Calu3 (cell line): Measurements from ENCODE around the gene CCDC18. TPM values are rescaled to one million over a fixed set of nuclear protein-coding genes. Genes with fewer than 3 reads are reported as not detected.
"Not testable (repeated sequence)": the region's sequence is repeated elsewhere in the genome, so short reads cannot be mapped to it uniquely, and the experiment has no call there.

Source experiments
- BruUV-seq: library from RNA; stranded (reverse); fragments of 400-500 nt; replicated peaks from 2 replicates; lab custom pipeline; 2021; lab: Mats Ljungman, UMichigan
- CTCF ChIA-PET: fragments of 300-600 bp; sonication (Branson Sonifier 250); formaldehyde crosslinking; loops from one replicate; lab custom pipeline; 2022; ENCODE audit warnings: antibody characterized with exemption; lab: Charles Lee
- DNase-seq: peaks from one replicate; pipeline ENCODE4 v3.0.0; 2022
- H3K27ac Mint-ChIP-seq: one replicate; pipeline ENCODE4 v1.8.0; 2022; ENCODE audit warnings: mixed read lengths; ENCODE audit not compliant: unreplicated experiment
- H3K27me3 Mint-ChIP-seq: one replicate; pipeline ENCODE4 v1.8.0; 2022; ENCODE audit warnings: mixed read lengths; ENCODE audit not compliant: unreplicated experiment
- H3K36me3 Mint-ChIP-seq: one replicate; pipeline ENCODE4 v1.8.0; 2022; ENCODE audit warnings: mild to moderate bottlenecking, moderate library complexity, mixed read lengths; ENCODE audit not compliant: insufficient read depth, unreplicated experiment
- H3K4me1 Mint-ChIP-seq: one replicate; pipeline ENCODE4 v1.8.0; 2022; ENCODE audit warnings: mild to moderate bottlenecking, low read depth, mixed read lengths; ENCODE audit not compliant: unreplicated experiment
- H3K4me3 Mint-ChIP-seq: one replicate; pipeline ENCODE4 v1.8.0; 2022; ENCODE audit warnings: mild to moderate bottlenecking, low read depth, moderate library complexity, mixed read lengths; ENCODE audit not compliant: unreplicated experiment
- H3K9me3 Mint-ChIP-seq: one replicate; pipeline ENCODE4 v1.8.0; 2022; ENCODE audit warnings: low read depth, mixed read lengths; ENCODE audit not compliant: unreplicated experiment
- intact Hi-C: fragments of 100-400 bp; cut with micrococcal nuclease; formaldehyde crosslinking; loops from one replicate; pipeline ENCODE4 v1.10.0; 2022; ENCODE audit not compliant: unreplicated experiment
- total RNA-seq: library from RNA; stranded (reverse); gene quantifications from 2 replicates; pipeline ENCODE4 v1.2.3, GENCODE V29; 2022
- TF ChIP-seq, protein P1 (sequence below): fragments of 200-600 bp; IDR thresholded peaks from one replicate; pipeline ENCODE4 v1.8.0; 2022; ENCODE audit warnings: antibody characterized with exemption; ENCODE audit not compliant: unreplicated experiment

Gene CCDC18
- total RNA-seq, 1 experiment from 2014 or later: 22.7 TPM

DNA sequence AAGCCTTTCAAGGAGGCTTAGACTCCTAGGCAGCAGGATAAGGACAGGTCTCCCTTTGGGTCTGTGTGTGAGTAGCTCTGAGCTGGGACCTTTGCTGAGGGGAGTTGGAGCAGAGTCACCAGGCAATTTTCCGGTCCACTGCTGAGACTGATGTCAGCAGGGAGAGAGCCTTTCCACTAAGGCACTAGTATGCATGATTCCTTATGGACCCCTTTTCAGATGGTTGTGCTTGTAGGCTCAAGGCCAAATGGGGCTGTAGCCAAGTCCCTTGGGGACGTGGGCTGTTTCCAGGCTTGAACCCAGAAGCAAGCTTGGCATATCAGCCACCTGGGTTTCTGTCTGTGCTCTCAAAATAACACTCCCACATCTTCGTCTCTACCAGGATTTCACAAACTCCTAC, 73.0 kb downstream of the CCDC18 start:
- no peaks in the 10 kb centered on the region for H3K9me3 Mint-ChIP-seq

DNA sequence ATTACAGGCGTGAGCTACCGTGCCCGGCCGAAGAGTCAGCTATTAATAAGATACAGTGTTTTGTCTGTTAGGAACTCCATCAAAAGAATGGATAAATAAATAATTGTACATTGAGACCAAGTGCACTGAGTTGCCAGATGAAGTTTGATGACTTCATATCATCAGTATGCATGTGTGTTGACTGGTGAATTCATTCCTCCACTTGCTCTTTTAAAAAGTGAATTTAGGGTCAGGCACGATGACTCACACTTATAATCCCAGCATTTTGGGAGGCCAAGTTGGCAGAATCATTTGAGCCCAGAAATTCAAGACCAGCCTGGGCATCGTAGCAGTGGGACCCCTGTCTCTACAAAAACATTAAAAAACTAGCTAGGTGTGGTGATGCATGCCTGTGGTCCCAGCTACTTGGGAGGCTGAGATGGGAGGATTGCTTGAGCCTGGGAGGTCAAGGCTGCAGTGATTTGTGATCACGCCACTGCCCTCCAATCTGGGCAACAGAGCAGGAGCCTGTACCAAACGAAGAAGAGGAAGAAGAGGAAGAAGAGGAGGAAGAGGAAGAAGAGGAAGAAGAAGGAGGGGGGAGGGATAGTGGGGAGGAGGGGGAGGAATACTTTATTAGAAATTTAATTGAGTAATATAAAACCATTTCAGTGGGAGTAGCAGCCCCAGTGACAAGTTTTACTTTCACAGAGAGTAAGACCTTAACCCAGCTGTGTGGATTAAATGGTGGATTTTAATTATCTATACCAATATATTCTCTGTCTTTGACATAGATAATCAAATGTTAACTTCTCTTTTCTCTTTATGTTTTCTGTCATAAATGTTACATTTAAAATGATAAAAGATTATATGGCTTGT, 74.9 kb downstream of the CCDC18 start:
- TF ChIP-seq, protein P1, sequence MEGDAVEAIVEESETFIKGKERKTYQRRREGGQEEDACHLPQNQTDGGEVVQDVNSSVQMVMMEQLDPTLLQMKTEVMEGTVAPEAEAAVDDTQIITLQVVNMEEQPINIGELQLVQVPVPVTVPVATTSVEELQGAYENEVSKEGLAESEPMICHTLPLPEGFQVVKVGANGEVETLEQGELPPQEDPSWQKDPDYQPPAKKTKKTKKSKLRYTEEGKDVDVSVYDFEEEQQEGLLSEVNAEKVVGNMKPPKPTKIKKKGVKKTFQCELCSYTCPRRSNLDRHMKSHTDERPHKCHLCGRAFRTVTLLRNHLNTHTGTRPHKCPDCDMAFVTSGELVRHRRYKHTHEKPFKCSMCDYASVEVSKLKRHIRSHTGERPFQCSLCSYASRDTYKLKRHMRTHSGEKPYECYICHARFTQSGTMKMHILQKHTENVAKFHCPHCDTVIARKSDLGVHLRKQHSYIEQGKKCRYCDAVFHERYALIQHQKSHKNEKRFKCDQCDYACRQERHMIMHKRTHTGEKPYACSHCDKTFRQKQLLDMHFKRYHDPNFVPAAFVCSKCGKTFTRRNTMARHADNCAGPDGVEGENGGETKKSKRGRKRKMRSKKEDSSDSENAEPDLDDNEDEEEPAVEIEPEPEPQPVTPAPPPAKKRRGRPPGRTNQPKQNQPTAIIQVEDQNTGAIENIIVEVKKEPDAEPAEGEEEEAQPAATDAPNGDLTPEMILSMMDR: no peak
- Mint-ChIP-seq H3K4me1 (peaks cover 8% of the 10 kb centered on the region), H3K9me3 (no peaks in the 10 kb centered on the region), H3K27me3 (no peaks in the 10 kb centered on the region), H3K4me3 (no peak overlapping the region), H3K27ac (no peak overlapping the region), H3K36me3 (no peaks in the 10 kb centered on the region)
- no peak for DNase-seq
- intact Hi-C loops: no loop called here
- CTCF ChIA-PET: no interaction called here
- BruUV-seq: no TSS peak

More for the DNA sequence above, 73.0 kb downstream of the CCDC18 start:
- TF ChIP-seq, protein P1: no peak
- H3K4me1 Mint-ChIP-seq: peaks cover 8% of the 10 kb centered on the region
- no peaks in the 10 kb centered on the region for H3K27me3 Mint-ChIP-seq
- DNase-seq: no peak
- no peaks in the 10 kb centered on the region for H3K36me3 Mint-ChIP-seq
- intact Hi-C loops: no loop called here
- CTCF ChIA-PET: no interaction called here
- BruUV-seq: no TSS peak
- H3K4me3 Mint-ChIP-seq: no peak overlapping the region
- no peak overlapping the region for H3K27ac Mint-ChIP-seq

DNA sequence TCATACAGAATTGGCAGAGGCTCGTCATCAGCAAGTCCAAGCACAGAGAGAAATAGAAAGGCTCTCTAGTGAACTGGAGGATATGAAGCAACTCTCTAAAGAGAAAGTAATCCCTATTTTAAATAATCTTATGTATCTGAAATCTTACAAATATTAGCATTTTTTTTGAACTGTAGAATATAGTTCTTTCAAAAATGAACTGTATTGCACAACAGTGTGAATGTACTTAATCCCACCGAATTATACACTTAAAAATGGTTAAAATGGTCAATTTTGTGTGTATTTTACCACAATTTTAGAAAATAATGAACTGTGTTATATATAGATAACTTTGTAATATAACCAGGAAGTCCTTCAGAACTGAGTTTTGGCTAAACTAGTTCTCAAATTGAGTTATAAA, 75.9 kb downstream of the CCDC18 start:
- Mint-ChIP-seq H3K4me3 (no peak overlapping the region), H3K4me1 (peaks cover 8% of the 10 kb centered on the region), H3K27ac (no peak overlapping the region), H3K36me3 (no peaks in the 10 kb centered on the region), H3K9me3 (no peaks in the 10 kb centered on the region), H3K27me3 (no peaks in the 10 kb centered on the region)
- intact Hi-C loops: no loop called here
- no peak for DNase-seq
- no TSS peak for BruUV-seq
- TF ChIP-seq, protein P1: no peak
- CTCF ChIA-PET: no interaction called here

DNA sequence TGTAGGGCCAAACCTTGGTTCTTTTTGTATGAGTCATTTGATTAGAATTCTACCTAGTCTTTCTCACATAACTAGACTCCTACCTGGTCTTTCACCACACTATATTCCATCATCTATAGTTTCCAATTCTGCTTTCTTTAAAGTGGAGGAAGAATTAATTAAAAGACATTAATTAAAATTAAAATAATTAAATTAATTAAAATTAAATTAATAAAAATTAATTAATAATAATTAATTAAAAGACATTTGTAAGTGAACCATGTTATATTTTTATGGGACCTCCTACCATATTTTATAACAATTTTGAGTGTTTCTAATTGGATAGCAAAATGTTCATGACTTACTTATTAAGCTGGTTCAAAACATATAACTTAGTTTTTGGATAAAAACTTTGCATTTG, 77.4 kb downstream of the CCDC18 start:
- no peak overlapping the region for H3K27ac Mint-ChIP-seq
- peaks cover 5% of the 10 kb centered on the region for H3K36me3 Mint-ChIP-seq
- peaks cover 4% of the 10 kb centered on the region for H3K9me3 Mint-ChIP-seq
- BruUV-seq: no TSS peak
- intact Hi-C loops: no loop called here
- DNase-seq: no peak
- H3K4me1 Mint-ChIP-seq: peaks cover 8% of the 10 kb centered on the region
- H3K27me3 Mint-ChIP-seq: no peaks in the 10 kb centered on the region
- TF ChIP-seq, protein P1: no peak
- CTCF ChIA-PET: no interaction called here
- H3K4me3 Mint-ChIP-seq: no peak overlapping the region

DNA sequence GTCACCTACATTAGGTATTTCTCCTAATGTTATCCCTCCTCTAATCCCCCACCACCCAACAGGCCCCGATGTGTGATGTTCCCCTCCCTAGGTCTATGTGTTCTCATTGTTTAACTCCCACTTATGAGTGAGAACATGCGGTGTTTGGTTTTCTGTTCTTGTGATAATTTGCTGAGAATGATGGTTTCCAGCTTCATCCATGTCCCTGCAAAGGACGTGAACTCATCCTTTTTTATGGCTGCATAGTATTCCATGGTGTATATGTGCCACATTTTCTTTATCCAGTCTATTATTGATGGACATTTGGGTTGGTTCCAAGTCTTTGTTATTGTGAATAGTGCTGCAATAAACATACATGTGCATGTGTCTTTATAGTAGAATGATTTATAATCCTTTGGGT, 80.2 kb downstream of the CCDC18 start:
- H3K4me1 Mint-ChIP-seq, CTCF ChIA-PET, H3K27ac Mint-ChIP-seq, H3K9me3 Mint-ChIP-seq, H3K4me3 Mint-ChIP-seq, BruUV-seq, H3K27me3 Mint-ChIP-seq, intact Hi-C loops, DNase-seq: not testable (repeated sequence)
- peaks cover 12% of the 10 kb centered on the region for H3K36me3 Mint-ChIP-seq
